ENCODE data around the gene GPR157.

GPR157 gene

DNA sequence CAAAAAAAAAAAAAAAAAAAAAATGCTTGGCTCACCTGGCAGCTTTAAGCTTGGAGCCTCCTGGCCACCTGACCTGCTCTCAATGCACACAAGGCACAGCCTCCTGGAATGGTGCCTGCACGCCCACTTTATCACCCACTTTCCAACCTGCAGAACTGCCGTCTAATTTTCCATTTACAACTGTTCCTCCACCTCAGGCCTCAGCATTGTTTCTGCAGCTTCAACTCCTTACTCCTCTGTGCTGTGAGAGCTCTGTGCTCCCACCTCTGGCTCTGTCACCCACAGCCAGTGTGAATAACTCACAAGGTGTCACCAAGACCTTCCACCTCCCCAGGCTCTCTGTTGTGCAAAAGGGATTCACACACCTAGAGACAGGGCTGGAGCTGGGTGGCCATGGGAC lies 38.7 kb upstream of the GPR157 start:
- no peak for DNase-seq (ENCODE audit: low spot score)
- no peaks in the 10 kb centered on the region for H3K9me3 ChIP-seq (ENCODE audit: severe bottlenecking)
- H3K4me1 ChIP-seq (ENCODE audit: insufficient read depth, poor library complexity, severe bottlenecking) = peaks cover 20% of the 10 kb centered on the region
- no peak overlapping the region for H3K27ac ChIP-seq (ENCODE audit: poor library complexity, severe bottlenecking)
- TF ChIP-seq, protein P1, sequence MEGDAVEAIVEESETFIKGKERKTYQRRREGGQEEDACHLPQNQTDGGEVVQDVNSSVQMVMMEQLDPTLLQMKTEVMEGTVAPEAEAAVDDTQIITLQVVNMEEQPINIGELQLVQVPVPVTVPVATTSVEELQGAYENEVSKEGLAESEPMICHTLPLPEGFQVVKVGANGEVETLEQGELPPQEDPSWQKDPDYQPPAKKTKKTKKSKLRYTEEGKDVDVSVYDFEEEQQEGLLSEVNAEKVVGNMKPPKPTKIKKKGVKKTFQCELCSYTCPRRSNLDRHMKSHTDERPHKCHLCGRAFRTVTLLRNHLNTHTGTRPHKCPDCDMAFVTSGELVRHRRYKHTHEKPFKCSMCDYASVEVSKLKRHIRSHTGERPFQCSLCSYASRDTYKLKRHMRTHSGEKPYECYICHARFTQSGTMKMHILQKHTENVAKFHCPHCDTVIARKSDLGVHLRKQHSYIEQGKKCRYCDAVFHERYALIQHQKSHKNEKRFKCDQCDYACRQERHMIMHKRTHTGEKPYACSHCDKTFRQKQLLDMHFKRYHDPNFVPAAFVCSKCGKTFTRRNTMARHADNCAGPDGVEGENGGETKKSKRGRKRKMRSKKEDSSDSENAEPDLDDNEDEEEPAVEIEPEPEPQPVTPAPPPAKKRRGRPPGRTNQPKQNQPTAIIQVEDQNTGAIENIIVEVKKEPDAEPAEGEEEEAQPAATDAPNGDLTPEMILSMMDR (IDR thresholded peaks at IDR 0.05; ENCODE audit: poor library complexity, severe bottlenecking) = no peak
- no peaks in the 10 kb centered on the region; the same call in 1 of the 2 replicates for H3K36me3 ChIP-seq (ENCODE audit: low read depth)
- H3K4me3 ChIP-seq (ENCODE audit: severe bottlenecking) = no peak overlapping the region
- no peaks in the 10 kb centered on the region for H3K27me3 ChIP-seq (ENCODE audit: insufficient read depth, poor library complexity, severe bottlenecking)
- no peak for ATAC-seq (ENCODE audit: low read depth)

DNA sequence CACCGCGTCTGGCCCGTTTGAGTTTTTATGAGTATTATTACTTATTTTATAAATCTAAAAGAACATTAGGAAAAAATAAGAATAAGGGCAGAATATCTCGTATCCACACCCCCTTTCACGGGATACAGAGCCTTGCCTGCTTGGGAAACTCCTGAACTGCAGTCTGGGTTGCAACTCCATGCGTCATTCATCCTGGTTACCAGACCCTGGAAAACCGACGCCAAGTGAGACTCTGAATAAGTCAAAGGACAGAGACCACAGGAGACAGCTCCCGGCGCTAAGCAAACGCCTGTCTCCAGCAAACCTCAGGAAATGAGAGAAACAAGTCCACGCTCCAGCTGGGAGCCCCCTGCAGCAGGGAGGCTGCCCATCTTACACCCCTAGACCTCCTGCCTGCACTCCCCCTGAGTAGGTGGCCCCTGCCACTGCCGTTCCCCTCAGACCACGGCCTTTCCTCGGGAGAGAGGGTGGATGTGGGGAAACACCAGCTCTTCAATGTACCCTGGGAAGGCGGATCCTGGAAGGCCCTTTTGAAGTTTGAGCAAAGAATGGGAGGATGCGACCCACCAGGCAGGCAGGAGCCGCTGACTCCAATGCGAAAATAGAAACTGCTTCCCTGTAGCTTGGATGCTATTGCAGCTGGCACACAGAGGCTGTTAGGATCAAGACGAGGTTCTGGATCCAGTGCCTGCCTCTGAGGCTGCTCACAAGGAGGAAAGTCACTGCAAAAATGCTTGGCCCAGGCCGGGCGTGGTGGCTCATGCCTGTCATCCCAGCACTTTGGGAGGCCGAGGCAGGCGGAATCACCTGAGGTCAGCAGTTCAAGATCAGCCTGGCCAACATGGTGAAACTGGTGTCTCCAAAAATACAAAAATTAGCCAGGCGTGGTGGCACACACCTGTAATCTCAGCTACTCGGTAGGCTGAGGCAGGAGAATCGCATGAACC lies 37.7 kb upstream of the GPR157 start:
- no peak overlapping the region for H3K27ac ChIP-seq (ENCODE audit: poor library complexity, severe bottlenecking)
- no peaks in the 10 kb centered on the region; the same call in 1 of the 2 replicates for H3K36me3 ChIP-seq (ENCODE audit: low read depth)
- no peaks in the 10 kb centered on the region for H3K27me3 ChIP-seq (ENCODE audit: insufficient read depth, poor library complexity, severe bottlenecking)
- TF ChIP-seq, protein P1 (IDR thresholded peaks at IDR 0.05; ENCODE audit: poor library complexity, severe bottlenecking) = no peak
- no peaks in the 10 kb centered on the region for H3K9me3 ChIP-seq (ENCODE audit: severe bottlenecking)
- H3K4me3 ChIP-seq (ENCODE audit: severe bottlenecking) = no peak overlapping the region
- ATAC-seq (ENCODE audit: low read depth) = no peak
- no peak for DNase-seq (ENCODE audit: low spot score)
- H3K4me1 ChIP-seq (ENCODE audit: insufficient read depth, poor library complexity, severe bottlenecking) = peaks cover 22% of the 10 kb centered on the region

DNA sequence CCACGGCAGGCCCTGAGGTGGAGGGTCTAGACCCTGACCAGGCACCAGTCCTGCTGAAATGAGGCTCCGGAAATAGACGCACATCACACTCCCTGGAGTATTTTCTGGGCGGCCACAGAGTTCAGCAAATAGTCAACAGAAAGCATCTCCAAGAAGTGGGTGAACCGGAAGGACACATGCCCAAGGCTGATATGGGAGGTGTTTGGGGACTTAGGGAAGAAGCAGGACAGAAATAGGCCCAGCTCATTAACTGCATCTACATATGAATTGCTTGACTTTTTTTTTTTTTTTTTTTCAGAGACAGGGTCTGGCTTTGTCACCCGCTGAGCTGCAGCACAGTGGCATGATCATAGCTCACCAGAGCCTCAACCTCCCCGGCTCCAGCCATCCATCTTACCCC lies 36.5 kb upstream of the GPR157 start:
- ATAC-seq (ENCODE audit: low read depth) (no peak), DNase-seq (ENCODE audit: low spot score) (no peak)
- Histone ChIP-seq H3K4me1 (ENCODE audit: insufficient read depth, poor library complexity, severe bottlenecking) (peaks cover 22% of the 10 kb centered on the region), H3K27me3 (ENCODE audit: insufficient read depth, poor library complexity, severe bottlenecking) (no peaks in the 10 kb centered on the region), H3K27ac (ENCODE audit: poor library complexity, severe bottlenecking) (no peak overlapping the region), H3K9me3 (ENCODE audit: severe bottlenecking) (no peaks in the 10 kb centered on the region), H3K36me3 (ENCODE audit: low read depth) (no peaks in the 10 kb centered on the region; the same call in 1 of the 2 replicates), H3K4me3 (ENCODE audit: severe bottlenecking) (no peak overlapping the region)
- TF ChIP-seq, protein P1 (IDR thresholded peaks at IDR 0.05; ENCODE audit: poor library complexity, severe bottlenecking) = no peak

DNA sequence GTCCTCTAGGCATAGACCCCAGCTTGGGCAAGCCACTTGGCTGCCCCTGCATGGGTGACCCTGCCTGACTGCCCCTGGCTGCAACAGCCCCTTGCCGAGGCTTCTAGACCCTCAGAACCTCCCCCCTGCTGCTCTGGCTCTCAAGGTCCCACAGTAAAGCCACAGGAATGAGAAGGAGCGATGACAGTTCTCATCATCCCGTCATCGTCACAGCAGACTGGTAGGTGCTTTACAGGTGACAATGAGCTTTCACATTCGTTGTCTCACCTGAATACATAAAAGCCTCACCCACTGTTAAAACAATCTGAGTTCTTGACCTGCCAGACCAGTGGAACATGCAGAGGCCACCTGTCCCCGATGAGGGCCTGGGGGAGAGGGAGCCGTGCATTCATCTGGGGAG lies 36.0 kb upstream of the GPR157 start:
- ATAC-seq (ENCODE audit: low read depth) (no peak), DNase-seq (ENCODE audit: low spot score) (no peak)
- TF ChIP-seq, protein P1 (IDR thresholded peaks at IDR 0.05; ENCODE audit: poor library complexity, severe bottlenecking) = no peak
- H3K4me1 ChIP-seq (ENCODE audit: insufficient read depth, poor library complexity, severe bottlenecking) = peaks cover 22% of the 10 kb centered on the region
- H3K9me3 ChIP-seq (ENCODE audit: severe bottlenecking) = no peaks in the 10 kb centered on the region
- H3K27ac ChIP-seq (ENCODE audit: poor library complexity, severe bottlenecking) = no peak overlapping the region
- H3K4me3 ChIP-seq (ENCODE audit: severe bottlenecking) = no peak overlapping the region
- H3K27me3 ChIP-seq (ENCODE audit: insufficient read depth, poor library complexity, severe bottlenecking) = no peaks in the 10 kb centered on the region
- H3K36me3 ChIP-seq (ENCODE audit: low read depth) = no peaks in the 10 kb centered on the region; the same call in 1 of the 2 replicates

DNA sequence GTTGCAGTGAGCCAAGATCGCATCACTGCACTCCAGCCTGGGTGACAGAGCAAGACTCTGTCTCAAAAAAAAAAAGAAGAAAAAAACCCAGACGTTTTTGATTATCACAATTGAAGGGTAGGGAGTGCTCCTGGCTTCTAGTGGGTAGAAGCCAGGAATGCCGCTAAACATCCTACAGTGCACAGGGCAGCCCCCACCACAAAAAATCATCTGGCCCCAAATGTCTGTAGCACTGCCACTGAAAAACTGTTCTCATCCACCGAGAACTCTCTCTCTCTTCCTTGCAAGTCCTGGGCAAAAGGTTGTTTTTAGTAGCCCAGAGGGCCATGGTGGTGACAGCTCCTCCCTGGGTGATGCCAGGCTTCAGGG lies 35.6 kb upstream of the GPR157 start:
- no peaks in the 10 kb centered on the region for H3K9me3 ChIP-seq (ENCODE audit: severe bottlenecking)
- no peak overlapping the region for H3K4me3 ChIP-seq (ENCODE audit: severe bottlenecking)
- DNase-seq (ENCODE audit: low spot score) (no peak), ATAC-seq (ENCODE audit: low read depth) (no peak)
- TF ChIP-seq, protein P1 (IDR thresholded peaks at IDR 0.05; ENCODE audit: poor library complexity, severe bottlenecking) = no peak
- H3K36me3 ChIP-seq (ENCODE audit: low read depth) = no peaks in the 10 kb centered on the region; the same call in 1 of the 2 replicates
- peaks cover 22% of the 10 kb centered on the region for H3K4me1 ChIP-seq (ENCODE audit: insufficient read depth, poor library complexity, severe bottlenecking)
- H3K27ac ChIP-seq (ENCODE audit: poor library complexity, severe bottlenecking) = peak overlapping the region; percentile 55
- no peaks in the 10 kb centered on the region for H3K27me3 ChIP-seq (ENCODE audit: insufficient read depth, poor library complexity, severe bottlenecking)

Data from RWPE2 (cell line).